Breast epithelium (tissue), 3 donors: ENCODE measurements around the gene PTPRG.

Experiments used
- CTCF ChIP-seq, 3 donors: fragments of 450-650 bp; IDR thresholded peaks; one replicate each; pipeline ENCODE4 v1.5.1; 2016 to 2017; ENCODE audit warnings: antibody characterized with exemption in 3 of 3, mild to moderate bottlenecking in 3 of 3, moderate library complexity in 3 of 3
- POLR2A ChIP-seq: fragments of 450-650 bp; IDR thresholded peaks from one replicate; pipeline ENCODE4 v1.6.1; 2016; ENCODE audit warnings: antibody characterized with exemption, mild to moderate bottlenecking, moderate library complexity

GRCh38 chr3:61964566-61964965 lies 403.2 kb downstream of the PTPRG start:
- no peak for TF ChIP-seq CTCF (IDR thresholded peaks at IDR 0.05)
- TF ChIP-seq POLR2A = no peak
